ENCODE data around the gene MRGPRX3.

- TF ChIP-seq EZH2 (optimal IDR thresholded peaks at IDR 0.05; ENCODE audit: low read depth, low read length) (no peak), CTCF (IDR thresholded peaks at IDR 0.05; ENCODE audit: low read length) (no peak), EZH2phosphoT487 (IDR thresholded peaks at IDR 0.05; ENCODE audit: low read length) (no peak)
Observed at GRCh38 chr11:18145837-18146236, 13.5 kb downstream of the MRGPRX3 start.
